ENCODE data around the gene SCAF8.

Gene SCAF8

GRCh38 chr6:154861825-154862224 is 128.6 kb downstream of the SCAF8 start:
- Histone ChIP-seq H3K27me3 (no peaks in the 10 kb centered on the region), H3K4me1 (ENCODE audit: control insufficient read depth in 1 of 2, insufficient read depth in 1 of 2, low read depth in 1 of 2, low read length in 1 of 2) (no peaks in the 10 kb centered on the region), H3K9me3 (no peaks in the 10 kb centered on the region), H3K27ac (no peak overlapping the region), H3K4me3 (ENCODE audit: low read depth in 1 of 2, low read length in 1 of 2) (no peak overlapping the region), H3K36me3 (peaks cover 9% of the 10 kb centered on the region)
- no peak for TF ChIP-seq CTCF (IDR thresholded peaks at IDR 0.05)

GRCh38 chr6:154862536-154862935 is 129.3 kb downstream of the SCAF8 start:
- Histone ChIP-seq H3K9me3 (no peaks in the 10 kb centered on the region), H3K27me3 (no peaks in the 10 kb centered on the region), H3K27ac (no peak overlapping the region), H3K36me3 (peaks cover 9% of the 10 kb centered on the region), H3K4me3 (ENCODE audit: low read depth in 1 of 2, low read length in 1 of 2) (no peak overlapping the region), H3K4me1 (ENCODE audit: control insufficient read depth in 1 of 2, insufficient read depth in 1 of 2, low read depth in 1 of 2, low read length in 1 of 2) (no peaks in the 10 kb centered on the region)
- TF ChIP-seq CTCF (IDR thresholded peaks at IDR 0.05): no peak

- Histone ChIP-seq H3K36me3 (peaks cover 9% of the 10 kb centered on the region), H3K4me3 (ENCODE audit: low read depth in 1 of 2, low read length in 1 of 2) (no peak overlapping the region), H3K9me3 (no peaks in the 10 kb centered on the region), H3K4me1 (ENCODE audit: control insufficient read depth in 1 of 2, insufficient read depth in 1 of 2, low read depth in 1 of 2, low read length in 1 of 2) (no peaks in the 10 kb centered on the region), H3K27me3 (no peaks in the 10 kb centered on the region), H3K27ac (no peak overlapping the region)
- no peak for TF ChIP-seq CTCF (IDR thresholded peaks at IDR 0.05)
Observed at GRCh38 chr6:154864066-154864430, 130.8 kb downstream of the SCAF8 start.

GRCh38 chr6:154865291-154865690 is 132.1 kb downstream of the SCAF8 start:
- Histone ChIP-seq H3K4me1 (ENCODE audit: control insufficient read depth in 1 of 2, insufficient read depth in 1 of 2, low read depth in 1 of 2, low read length in 1 of 2) (no peaks in the 10 kb centered on the region), H3K27me3 (no peaks in the 10 kb centered on the region), H3K36me3 (peaks cover 9% of the 10 kb centered on the region), H3K4me3 (ENCODE audit: low read depth in 1 of 2, low read length in 1 of 2) (no peak overlapping the region), H3K9me3 (no peaks in the 10 kb centered on the region), H3K27ac (no peak overlapping the region)
- TF ChIP-seq CTCF (IDR thresholded peaks at IDR 0.05): no peak

GRCh38 chr6:154868143-154868594 is 135.0 kb downstream of the SCAF8 start:
- Histone ChIP-seq H3K27me3 (no peaks in the 10 kb centered on the region), H3K4me1 (ENCODE audit: control insufficient read depth in 1 of 2, insufficient read depth in 1 of 2, low read depth in 1 of 2, low read length in 1 of 2) (no peaks in the 10 kb centered on the region), H3K27ac (no peak overlapping the region), H3K4me3 (ENCODE audit: low read depth in 1 of 2, low read length in 1 of 2) (no peak overlapping the region), H3K9me3 (no peaks in the 10 kb centered on the region), H3K36me3 (peaks cover 8% of the 10 kb centered on the region)
- TF ChIP-seq CTCF (IDR thresholded peaks at IDR 0.05): no peak

GRCh38 chr6:154872542-154873114 is 139.4 kb downstream of the SCAF8 start:
- Histone ChIP-seq H3K4me1 (ENCODE audit: control insufficient read depth in 1 of 2, insufficient read depth in 1 of 2, low read depth in 1 of 2, low read length in 1 of 2) (no peaks in the 10 kb centered on the region), H3K27me3 (no peaks in the 10 kb centered on the region), H3K36me3 (peaks cover 16% of the 10 kb centered on the region), H3K27ac (no peak overlapping the region), H3K4me3 (ENCODE audit: low read depth in 1 of 2, low read length in 1 of 2) (no peak overlapping the region), H3K9me3 (no peaks in the 10 kb centered on the region)
- TF ChIP-seq CTCF (IDR thresholded peaks at IDR 0.05): no peak
